Natural killer cell treated with Interleukin-12 subunit alpha and Interleukin-12 subunit beta and Interleukin-15 and Interleukin-18, amount 100 ng/mL, for 72 hours (primary cell): Measurements from ENCODE around the gene SNPH. TPM values are rescaled to one million over a fixed set of nuclear protein-coding genes. Genes with fewer than 3 reads are reported as not detected.
A peak's percentile ranks its signal among the peaks of the same experiment; 100 is the strongest.

Source experiments
- ATAC-seq, 2 donors: fragments of 150-1000 bp; cut with Tn5 transposase in 1 of 2; sonication (Bioruptor Pico), chemical (Tn5 transposase) in 1 of 2; 2 replicates each; pipeline ENCODE4 v1.10.0; 2021
- DNase-seq: peaks from one replicate; pipeline ENCODE4 v3.0.0; 2022; ENCODE audit warnings: low spot score
- H3K27ac Mint-ChIP-seq, 2 donors: 1 replicate in 1 of 2; 2 replicates in 1 of 2; pipeline ENCODE4 v1.8.0; 2022; ENCODE audit warnings: mixed read lengths in 2 of 2, mild to moderate bottlenecking in 1 of 2, moderate library complexity in 1 of 2
- H3K27me3 Mint-ChIP-seq, 2 donors: 1 replicate in 1 of 2; 2 replicates in 1 of 2; pipeline ENCODE4 v1.8.0; 2022; ENCODE audit warnings: mixed read lengths in 2 of 2
- H3K36me3 Mint-ChIP-seq: one replicate; pipeline ENCODE4 v1.8.0; 2022; ENCODE audit warnings: mixed read lengths
- H3K4me1 Mint-ChIP-seq, 2 donors: 1 replicate in 1 of 2; 2 replicates in 1 of 2; pipeline ENCODE4 v1.8.0; 2022; ENCODE audit warnings: low read depth in 2 of 2, mixed read lengths in 2 of 2, mild to moderate bottlenecking in 1 of 2
- H3K4me3 Mint-ChIP-seq: one replicate; pipeline ENCODE4 v1.8.0; 2022; ENCODE audit warnings: mixed read lengths
- H3K9me3 Mint-ChIP-seq: 2 replicates; pipeline ENCODE4 v1.8.0; 2022; ENCODE audit warnings: mixed read lengths
- total RNA-seq, 2 donors: library from RNA; stranded (reverse); gene quantifications; one replicate each; pipeline ENCODE4 v1.2.3, GENCODE V29; 2022

SNPH gene
- total RNA-seq, 2 donors from 2014 or later = 1.5 to 1.9 TPM

DNA sequence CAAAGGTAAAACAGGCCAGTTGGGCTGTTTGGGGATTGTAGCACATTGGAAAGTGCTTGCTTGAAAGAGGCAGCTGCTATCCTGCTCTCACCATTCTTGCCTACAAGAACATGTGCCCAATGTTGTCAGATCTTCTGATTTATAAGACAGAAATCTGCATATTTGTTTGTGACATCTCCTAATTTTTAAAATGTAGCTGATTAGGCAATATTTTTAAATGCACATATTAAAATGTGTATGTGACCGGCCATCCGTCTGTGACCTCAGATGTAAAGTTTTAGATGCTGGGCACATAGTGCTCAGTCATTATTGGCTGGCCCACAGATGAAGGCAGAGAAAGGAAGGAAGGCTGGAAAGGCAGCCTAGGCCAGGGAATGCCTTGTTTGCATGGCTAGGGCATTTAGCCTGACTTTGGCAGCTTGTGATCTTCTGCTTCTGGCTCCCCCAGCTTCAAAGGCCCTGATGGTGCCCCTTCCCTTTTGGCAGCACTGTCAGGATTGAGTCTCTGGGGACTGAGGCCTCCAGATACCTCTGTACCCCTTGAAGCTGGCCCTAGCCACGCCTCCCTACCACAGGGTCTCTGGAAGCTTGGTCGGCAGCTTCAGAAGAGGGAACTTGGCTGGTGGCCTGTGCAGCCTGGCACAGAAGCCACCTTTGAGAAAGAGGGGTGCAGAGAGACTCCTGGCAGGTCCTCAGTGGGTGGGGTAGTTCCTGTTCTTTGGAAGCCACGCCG is 6.4 kb downstream of the SNPH start:
- DNase-seq = no peak
- ATAC-seq = no peak
- no peak overlapping the region for H3K4me3 Mint-ChIP-seq

DNA sequence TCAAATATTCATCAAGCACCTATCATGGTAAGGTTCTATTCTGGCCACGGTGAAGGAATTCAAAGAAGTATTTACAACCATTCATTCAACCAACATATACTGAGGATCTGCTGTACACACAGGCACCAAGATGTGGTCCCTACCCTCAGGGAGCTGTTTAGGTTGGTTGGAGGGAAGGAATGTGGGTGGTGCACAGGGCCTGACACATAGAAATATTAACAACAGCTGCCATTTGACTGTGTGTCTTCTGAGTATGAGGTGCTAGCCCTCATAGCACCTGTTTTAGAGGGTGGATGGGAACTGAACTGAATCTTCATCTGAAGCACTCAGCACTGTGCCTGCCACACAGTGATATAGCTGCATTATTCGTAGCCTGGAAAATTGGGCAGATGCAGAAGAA is 7.3 kb downstream of the SNPH start:
- Mint-ChIP-seq H3K27me3 (no peaks in the 10 kb centered on the region), H3K27ac (no peak overlapping the region), H3K36me3 (no peaks in the 10 kb centered on the region), H3K9me3 (no peaks in the 10 kb centered on the region), H3K4me3 (no peak overlapping the region), H3K4me1 (peaks cover 0 to 1% of the 10 kb centered on the region in 2 donors)
- no peak for DNase-seq
- no peak for ATAC-seq

More for the DNA sequence above, 6.4 kb downstream of the SNPH start:
- Mint-ChIP-seq H3K9me3 (no peaks in the 10 kb centered on the region), H3K36me3 (no peaks in the 10 kb centered on the region), H3K4me1 (peaks cover 2 to 4% of the 10 kb centered on the region in 2 donors), H3K27me3 (no peaks in the 10 kb centered on the region), H3K27ac (no peak overlapping the region)

DNA sequence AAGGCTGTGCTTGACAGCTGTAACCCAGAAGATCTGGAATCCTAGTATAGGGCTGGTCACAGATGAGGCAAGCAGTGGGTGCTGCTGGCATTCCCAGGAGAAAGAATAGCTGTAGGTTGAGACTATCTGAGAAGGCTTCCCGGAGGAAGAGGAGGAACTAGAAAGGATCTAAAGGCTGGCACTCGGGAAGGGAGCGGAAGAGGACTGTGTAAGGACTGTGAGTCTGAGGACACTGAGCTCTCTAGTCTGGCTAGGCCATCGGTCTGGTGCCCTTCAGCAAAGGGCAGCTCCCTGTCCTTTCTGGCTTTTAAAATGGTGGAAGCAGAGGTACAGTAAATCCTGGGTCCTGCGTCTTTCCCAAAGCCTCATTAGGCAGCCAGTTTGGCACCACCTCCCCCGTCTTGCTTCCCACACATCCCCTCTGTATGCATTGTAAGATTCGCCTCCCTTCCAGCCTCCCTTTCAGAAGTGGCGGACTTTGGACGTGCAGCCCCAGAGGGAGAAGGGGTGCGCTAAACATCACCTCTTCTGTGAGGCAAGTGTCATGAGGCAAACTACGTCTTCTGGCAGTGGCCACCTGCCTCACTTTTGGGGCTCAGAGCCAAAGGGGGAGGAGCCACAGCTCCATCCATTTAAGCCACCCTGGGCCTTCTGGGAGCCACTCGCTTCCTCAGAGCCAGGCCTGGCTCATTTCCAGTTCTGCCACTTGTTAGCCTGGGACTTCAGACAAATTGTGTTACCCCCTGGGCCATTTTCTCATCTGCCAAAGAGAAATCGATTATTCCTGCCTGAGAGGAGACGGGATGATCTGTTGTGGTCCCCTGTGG is 8.6 kb downstream of the SNPH start:
- ATAC-seq (no peak), DNase-seq (no peak)
- no peaks in the 10 kb centered on the region for H3K9me3 Mint-ChIP-seq
- no peaks in the 10 kb centered on the region for H3K27me3 Mint-ChIP-seq
- no peaks in the 10 kb centered on the region for H3K36me3 Mint-ChIP-seq
- no peaks in the 10 kb centered on the region for H3K4me1 Mint-ChIP-seq
- no peak overlapping the region for H3K27ac Mint-ChIP-seq
- H3K4me3 Mint-ChIP-seq = no peak overlapping the region

- H3K27me3 Mint-ChIP-seq = no peaks in the 10 kb centered on the region
- peak; percentile 25 to 26 for ATAC-seq
- no peaks in the 10 kb centered on the region for H3K36me3 Mint-ChIP-seq
- H3K27ac Mint-ChIP-seq = no peak overlapping the region
- H3K4me1 Mint-ChIP-seq = no peaks in the 10 kb centered on the region
- H3K4me3 Mint-ChIP-seq = no peak overlapping the region
- H3K9me3 Mint-ChIP-seq = no peaks in the 10 kb centered on the region
- DNase-seq = no peak
These were observed 9.8 kb downstream of the SNPH start for GRCh38 chr20:1275919-1276318.

- Mint-ChIP-seq H3K9me3 (no peaks in the 10 kb centered on the region), H3K4me3 (no peak overlapping the region), H3K36me3 (no peaks in the 10 kb centered on the region), H3K27me3 (no peaks in the 10 kb centered on the region), H3K27ac (no peak overlapping the region), H3K4me1 (no peaks in the 10 kb centered on the region)
- ATAC-seq = no peak
- no peak for DNase-seq
These were observed 11.6 kb downstream of the SNPH start for GRCh38 chr20:1277529-1278322.

- no peak overlapping the region for H3K4me3 Mint-ChIP-seq
- no peaks in the 10 kb centered on the region for H3K27me3 Mint-ChIP-seq
- no peaks in the 10 kb centered on the region for H3K4me1 Mint-ChIP-seq
- DNase-seq (no peak), ATAC-seq (no peak)
- H3K36me3 Mint-ChIP-seq = no peaks in the 10 kb centered on the region
- H3K27ac Mint-ChIP-seq = no peak overlapping the region
- H3K9me3 Mint-ChIP-seq = no peaks in the 10 kb centered on the region
These were observed 12.9 kb downstream of the SNPH start for GRCh38 chr20:1278993-1279392.

DNA sequence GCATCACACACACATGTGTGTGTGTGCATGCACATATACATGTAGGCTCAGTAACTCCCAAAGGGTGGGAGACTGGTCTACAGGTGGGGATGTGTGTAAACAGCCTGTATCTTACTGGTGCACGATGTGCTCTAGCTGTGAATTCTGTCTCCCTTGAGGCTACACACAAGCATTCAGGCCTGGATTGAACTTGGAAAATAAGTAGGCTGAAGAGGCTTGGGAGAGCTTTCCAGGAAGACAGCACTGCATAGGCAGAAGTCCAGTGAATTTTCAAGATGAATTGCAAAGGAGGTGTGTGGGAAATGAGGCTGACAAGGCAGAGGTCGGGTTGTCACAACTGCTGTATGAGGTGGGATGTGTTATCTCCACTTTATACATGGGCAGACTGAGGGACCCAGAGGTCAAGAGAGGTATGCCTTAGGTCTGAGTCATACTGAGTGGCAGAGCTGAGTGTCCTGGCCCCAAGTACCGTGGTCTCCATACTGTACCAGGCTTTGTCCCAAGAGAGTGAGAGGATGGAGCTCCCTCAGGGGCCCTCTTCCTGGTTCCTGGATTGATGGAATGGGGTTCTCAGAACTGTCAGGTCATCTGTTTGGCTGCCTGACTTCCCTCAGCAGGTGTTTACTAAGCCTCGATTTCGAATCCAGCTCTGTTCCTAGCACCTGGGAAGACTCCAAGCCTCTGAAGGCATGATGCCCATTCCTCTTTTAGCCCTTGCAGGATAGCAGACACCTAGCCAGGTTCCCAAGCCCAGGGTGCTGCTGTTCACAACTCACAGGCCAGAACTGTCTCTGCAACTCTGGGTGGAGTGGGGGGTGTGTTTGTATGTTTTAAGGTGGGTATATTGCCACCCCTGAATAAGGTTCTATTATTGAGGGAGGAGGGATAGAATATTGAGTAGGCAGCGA is 14.4 kb downstream of the SNPH start:
- ATAC-seq (no peak), DNase-seq (no peak)
- H3K36me3 Mint-ChIP-seq = no peaks in the 10 kb centered on the region
- no peaks in the 10 kb centered on the region for H3K4me1 Mint-ChIP-seq
- no peak overlapping the region for H3K27ac Mint-ChIP-seq
- no peaks in the 10 kb centered on the region for H3K27me3 Mint-ChIP-seq
- no peak overlapping the region for H3K4me3 Mint-ChIP-seq
- no peaks in the 10 kb centered on the region for H3K9me3 Mint-ChIP-seq

GRCh38 chr20:1281279-1282057 is 15.4 kb downstream of the SNPH start:
- no peaks in the 10 kb centered on the region for H3K9me3 Mint-ChIP-seq
- no peaks in the 10 kb centered on the region for H3K36me3 Mint-ChIP-seq
- H3K4me1 Mint-ChIP-seq = no peaks in the 10 kb centered on the region
- no peak overlapping the region for H3K27ac Mint-ChIP-seq
- H3K27me3 Mint-ChIP-seq = no peaks in the 10 kb centered on the region
- ATAC-seq (no peak), DNase-seq (no peak)
- H3K4me3 Mint-ChIP-seq = no peak overlapping the region

DNA sequence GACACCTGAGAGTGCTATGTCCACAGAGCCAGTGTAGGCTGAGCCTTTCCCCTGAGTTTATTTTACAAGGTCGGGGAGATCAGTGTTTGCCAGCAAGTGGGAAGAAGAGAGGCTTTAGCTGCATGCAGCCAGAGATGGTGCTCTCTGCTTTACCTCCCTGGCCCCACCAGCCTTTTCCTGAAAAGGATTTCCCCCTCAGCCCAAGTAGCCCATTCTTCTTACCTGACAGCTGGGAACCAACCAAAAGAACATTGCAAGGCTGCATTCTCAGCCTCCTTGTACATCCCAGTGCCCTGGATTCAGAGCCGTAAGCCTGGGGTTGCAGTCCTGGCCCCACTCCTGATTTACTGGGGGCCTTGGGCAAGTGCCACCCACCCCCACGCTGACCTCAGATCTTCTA is 16.9 kb downstream of the SNPH start:
- no peak overlapping the region for H3K27ac Mint-ChIP-seq

GRCh38 chr20:1283522-1284510 is 17.7 kb downstream of the SNPH start:
- Mint-ChIP-seq H3K36me3 (no peaks in the 10 kb centered on the region), H3K4me3 (no peak overlapping the region), H3K9me3 (no peaks in the 10 kb centered on the region), H3K4me1 (peaks cover 0 to 6% of the 10 kb centered on the region in 2 donors), H3K27ac (no peak overlapping the region), H3K27me3 (no peaks in the 10 kb centered on the region)
- DNase-seq = no peak
- no peak for ATAC-seq

More for the DNA sequence above, 16.9 kb downstream of the SNPH start:
- Mint-ChIP-seq H3K4me3 (no peak overlapping the region), H3K4me1 (peaks cover 0 to 6% of the 10 kb centered on the region in 2 donors), H3K27me3 (no peaks in the 10 kb centered on the region), H3K36me3 (no peaks in the 10 kb centered on the region), H3K9me3 (no peaks in the 10 kb centered on the region)
- no peak for ATAC-seq
- no peak for DNase-seq

- no peak for ATAC-seq
- Mint-ChIP-seq H3K36me3 (no peaks in the 10 kb centered on the region), H3K4me1 (peaks cover 0 to 6% of the 10 kb centered on the region in 2 donors), H3K9me3 (no peaks in the 10 kb centered on the region), H3K27ac (no peak overlapping the region), H3K4me3 (no peak overlapping the region), H3K27me3 (no peaks in the 10 kb centered on the region)
- DNase-seq = no peak
These were observed 20.4 kb downstream of the SNPH start for GRCh38 chr20:1286267-1287024.
